PC-9 (cell line): ENCODE results near the gene SMPD4. TPM values are rescaled to one million over a fixed set of nuclear protein-coding genes. Genes with fewer than 3 reads are reported as not detected.
"Not testable (repeated sequence)": the region's sequence is repeated elsewhere in the genome, so short reads cannot be mapped to it uniquely, and the experiment has no call there.

Source experiments
- BruUV-seq: library from RNA; stranded (reverse); fragments of 400-500 nt; replicated peaks from 2 replicates; lab custom pipeline; 2021; lab: Mats Ljungman, UMichigan
- CTCF ChIA-PET: fragments of 300-600 bp; sonication (Branson Sonifier 250); formaldehyde crosslinking; loops from one replicate; lab custom pipeline; 2022; ENCODE audit warnings: antibody characterized with exemption; lab: Charles Lee
- POLR2A ChIA-PET: fragments of 300-600 bp; sonication (Branson Sonifier 250); formaldehyde crosslinking; loops from one replicate; lab custom pipeline; 2022; ENCODE audit warnings: antibody characterized with exemption; ENCODE audit not compliant: unreplicated experiment; lab: Charles Lee
- DNase-seq, 2 experiments: peaks; one replicate each; pipeline versions ENCODE4 v3.0.0 to v3.0.0-alpha.2; 2015 to 2022; ENCODE audit warnings: mixed read lengths in 1 of 2
- H2AFZ ChIP-seq: fragments of 200-600 bp; sonication (generic); 2 replicates; pipeline ENCODE4 v1.8.1; 2017; ENCODE audit warnings: antibody characterized with exemption
- H3F3A ChIP-seq: fragments of 200-600 bp; sonication (generic); 2 replicates; pipeline ENCODE4 v1.8.1; 2017; ENCODE audit warnings: antibody characterized with exemption, mild to moderate bottlenecking, low read depth; ENCODE audit not compliant: insufficient read depth
- H3K27ac ChIP-seq: fragments of 200-600 bp; sonication (generic); 2 replicates; pipeline ENCODE4 v1.6.1; 2016; ENCODE audit warnings: mixed run types
- H3K27me3 ChIP-seq: fragments of 200-600 bp; sonication (generic); 2 replicates; pipeline ENCODE4 v1.6.1; 2016; ENCODE audit warnings: low read depth, mixed run types; ENCODE audit not compliant: insufficient read depth
- H3K36me3 ChIP-seq: fragments of 200-600 bp; sonication (generic); 2 replicates; pipeline ENCODE4 v1.6.1; 2016; ENCODE audit warnings: low read depth, mixed run types
- H3K4me1 ChIP-seq: fragments of 200-600 bp; sonication (generic); replicated peaks from 2 replicates; pipeline ENCODE4 v1.6.1; 2016; ENCODE audit warnings: mixed run types; ENCODE audit not compliant: insufficient read depth
- H3K4me2 ChIP-seq: fragments of 200-600 bp; sonication (generic); 2 replicates; pipeline ENCODE4 v1.6.1; 2017; ENCODE audit warnings: mixed run types
- H3K4me3 ChIP-seq: fragments of 200-600 bp; sonication (generic); 2 replicates; pipeline ENCODE4 v1.6.1; 2016; ENCODE audit warnings: mixed run types
- H3K79me2 ChIP-seq: fragments of 200-600 bp; sonication (generic); 2 replicates; pipeline ENCODE4 v1.6.1; 2017; ENCODE audit warnings: low read depth, mixed run types
- H3K9me2 ChIP-seq: fragments of 200-600 bp; sonication (generic); 2 replicates; pipeline ENCODE4 v1.8.1; 2017; ENCODE audit warnings: mild to moderate bottlenecking; ENCODE audit not compliant: insufficient read depth
- H3K9me3 ChIP-seq: fragments of 200-600 bp; sonication (generic); 2 replicates; pipeline ENCODE4 v1.8.1; 2016; ENCODE audit warnings: low read depth; ENCODE audit not compliant: insufficient read depth
- H4K20me1 ChIP-seq: fragments of 200-600 bp; sonication (generic); 2 replicates; pipeline ENCODE4 v1.8.1; 2017; ENCODE audit not compliant: insufficient read depth
- intact Hi-C: fragments of 100-400 bp; cut with micrococcal nuclease; formaldehyde crosslinking; loops from one replicate; pipeline ENCODE4 v1.10.0; 2022; ENCODE audit not compliant: unreplicated experiment
- total RNA-seq: library from RNA; stranded (reverse); gene quantifications from 2 replicates; pipeline ENCODE4 v1.2.3, GENCODE V29; 2021

The SMPD4 gene
- total RNA-seq, 1 experiment from 2014 or later, result 77.9 TPM

- H3F3A ChIP-seq, POLR2A ChIA-PET, H3K9me2 ChIP-seq, H3K4me1 ChIP-seq, H3K79me2 ChIP-seq, H3K27ac ChIP-seq, H3K4me3 ChIP-seq, CTCF ChIA-PET, H3K36me3 ChIP-seq, BruUV-seq, DNase-seq, H4K20me1 ChIP-seq, H3K4me2 ChIP-seq, H3K27me3 ChIP-seq, H3K9me3 ChIP-seq, intact Hi-C loops, H2AFZ ChIP-seq: not testable (repeated sequence)
These were observed 39.6 kb downstream of the SMPD4 start for GRCh38 chr2:130141645-130142370.

GRCh38 chr2:130141002-130141401, 40.4 kb downstream of the SMPD4 start:
- H3K9me2 ChIP-seq, H3K27me3 ChIP-seq, DNase-seq, H3K79me2 ChIP-seq, H3K9me3 ChIP-seq, POLR2A ChIA-PET, H3K4me3 ChIP-seq, H3F3A ChIP-seq, CTCF ChIA-PET, H3K36me3 ChIP-seq, H4K20me1 ChIP-seq, H2AFZ ChIP-seq, H3K27ac ChIP-seq, H3K4me2 ChIP-seq, BruUV-seq, H3K4me1 ChIP-seq, intact Hi-C loops: not testable (repeated sequence)

- H3K9me2 ChIP-seq, H2AFZ ChIP-seq, H3K36me3 ChIP-seq, H3K27ac ChIP-seq, DNase-seq, H3K4me2 ChIP-seq, H3K9me3 ChIP-seq, BruUV-seq, H4K20me1 ChIP-seq, H3F3A ChIP-seq, H3K79me2 ChIP-seq, H3K4me1 ChIP-seq, intact Hi-C loops, CTCF ChIA-PET, H3K4me3 ChIP-seq, H3K27me3 ChIP-seq, POLR2A ChIA-PET: not testable (repeated sequence)
These were observed 40.9 kb downstream of the SMPD4 start for GRCh38 chr2:130140516-130140915.

GRCh38 chr2:130139331-130140280, 41.8 kb downstream of the SMPD4 start:
- DNase-seq, H3K27ac ChIP-seq, H2AFZ ChIP-seq, H3K79me2 ChIP-seq, H3K27me3 ChIP-seq, H3F3A ChIP-seq, H3K9me2 ChIP-seq, BruUV-seq, H3K9me3 ChIP-seq, H3K36me3 ChIP-seq, H3K4me3 ChIP-seq, POLR2A ChIA-PET, CTCF ChIA-PET, H3K4me2 ChIP-seq, intact Hi-C loops, H3K4me1 ChIP-seq, H4K20me1 ChIP-seq: not testable (repeated sequence)

GRCh38 chr2:130138841-130139251, 42.6 kb downstream of the SMPD4 start:
- H3K27me3 ChIP-seq, H3K4me2 ChIP-seq, H3K79me2 ChIP-seq, intact Hi-C loops, H3K4me1 ChIP-seq, H3F3A ChIP-seq, H3K9me3 ChIP-seq, H3K9me2 ChIP-seq, H4K20me1 ChIP-seq, POLR2A ChIA-PET, BruUV-seq, H3K27ac ChIP-seq, CTCF ChIA-PET, H3K36me3 ChIP-seq, H3K4me3 ChIP-seq, H2AFZ ChIP-seq, DNase-seq: not testable (repeated sequence)

- H3K4me1 ChIP-seq, H3K4me2 ChIP-seq, intact Hi-C loops, CTCF ChIA-PET, BruUV-seq, H3K36me3 ChIP-seq, H3F3A ChIP-seq, H4K20me1 ChIP-seq, H2AFZ ChIP-seq, DNase-seq, H3K27ac ChIP-seq, POLR2A ChIA-PET, H3K79me2 ChIP-seq, H3K4me3 ChIP-seq, H3K9me2 ChIP-seq, H3K9me3 ChIP-seq: not testable (repeated sequence)
- H3K27me3 ChIP-seq, result peaks cover 13% of the 10 kb centered on the region
These were observed 43.1 kb downstream of the SMPD4 start for GRCh38 chr2:130138326-130138725.

- H3K79me2 ChIP-seq, intact Hi-C loops, H2AFZ ChIP-seq, H3F3A ChIP-seq, H3K9me2 ChIP-seq, H3K9me3 ChIP-seq, POLR2A ChIA-PET, BruUV-seq, H4K20me1 ChIP-seq, H3K4me2 ChIP-seq, CTCF ChIA-PET, H3K4me1 ChIP-seq, H3K4me3 ChIP-seq, H3K27ac ChIP-seq, DNase-seq, H3K36me3 ChIP-seq: not testable (repeated sequence)
- peaks cover 19% of the 10 kb centered on the region for H3K27me3 ChIP-seq
These were observed 44.3 kb downstream of the SMPD4 start for GRCh38 chr2:130137118-130137517.
